Neural cell (in vitro differentiated cells): ENCODE results near the gene CPSF6. TPM values are rescaled to one million over a fixed set of nuclear protein-coding genes. Genes with fewer than 3 reads are reported as not detected.

Experiments used
- H2AFZ ChIP-seq: fragments of 200-600, 300-800 bp; sonication (generic), shearing (Covaris generic); 2 replicates; pipeline ENCODE4 v1.6.0; 2014; ENCODE audit warnings: low read depth, mild to moderate bottlenecking, antibody characterized with exemption, low read length, moderate library complexity
- H3F3A ChIP-seq: fragments of 200-600 bp; shearing (Covaris generic); 2 replicates; pipeline ENCODE4 v1.6.1; 2016; ENCODE audit warnings: mild to moderate bottlenecking, moderate library complexity, mixed read lengths, antibody characterized with exemption, low read length; ENCODE audit not compliant: insufficient read depth, poor library complexity, severe bottlenecking
- H3K27ac ChIP-seq: fragments of 200-600, 300-800 bp; sonication (generic), shearing (Covaris generic); 2 replicates; pipeline ENCODE4 v1.5.1; 2014; ENCODE audit warnings: mild to moderate bottlenecking, low read length, moderate library complexity
- H3K27me3 ChIP-seq: fragments of 300-800, 200-600 bp; sonication (generic), shearing (Covaris generic); 2 replicates; pipeline ENCODE4 v1.6.0; 2014; ENCODE audit warnings: mild to moderate bottlenecking, low read depth, low read length, moderate library complexity; ENCODE audit not compliant: insufficient read depth
- H3K36me3 ChIP-seq: fragments of 300-800, 200-600 bp; sonication (generic), shearing (Covaris generic); 2 replicates; pipeline ENCODE4 v1.5.1; 2014; ENCODE audit warnings: mild to moderate bottlenecking, antibody characterized with exemption, low read length, moderate library complexity; ENCODE audit not compliant: insufficient read depth
- H3K4me2 ChIP-seq: fragments of 300-800, 200-600 bp; sonication (generic), shearing (Covaris generic); 2 replicates; pipeline ENCODE4 v1.6.0; 2014; ENCODE audit warnings: mild to moderate bottlenecking, low read length
- H3K4me3 ChIP-seq: fragments of 300-800, 200-600 bp; sonication (generic), shearing (Covaris generic); 2 replicates; pipeline ENCODE4 v1.5.1; 2014; ENCODE audit warnings: mild to moderate bottlenecking, low read length, moderate library complexity
- H3K79me2 ChIP-seq: fragments of 200-600 bp; shearing (Covaris generic); replicated peaks from 2 replicates; pipeline ENCODE4 v1.6.0; 2014; ENCODE audit warnings: mild to moderate bottlenecking, low read length, moderate library complexity; ENCODE audit not compliant: insufficient read depth
- H3K9ac ChIP-seq: fragments of 300-800, 200-600 bp; sonication (generic), shearing (Covaris generic); 2 replicates; pipeline ENCODE4 v1.6.1; 2016; ENCODE audit warnings: mild to moderate bottlenecking, low read length, mixed read lengths
- H3K9me2 ChIP-seq: fragments of 200-600 bp; shearing (Covaris generic); 2 replicates; pipeline ENCODE4 v1.6.1; 2016; ENCODE audit warnings: mild to moderate bottlenecking, low read length, mixed read lengths; ENCODE audit not compliant: insufficient read depth
- H3K9me3 ChIP-seq: fragments of 200-600, 300-800 bp; sonication (generic), shearing (Covaris generic); 2 replicates; pipeline ENCODE4 v1.6.1; 2016; ENCODE audit warnings: mild to moderate bottlenecking, mixed run types, low read length, moderate library complexity, mixed read lengths
- H4K20me1 ChIP-seq: fragments of 200-600 bp; shearing (Covaris generic); 2 replicates; pipeline ENCODE4 v1.6.1; 2016; ENCODE audit warnings: mild to moderate bottlenecking, mixed run types; ENCODE audit not compliant: insufficient read depth
- CTCF ChIP-seq: fragments of 450-650 bp; IDR thresholded peaks from 2 replicates; pipeline ENCODE4 v1.5.1; 2014; ENCODE audit warnings: antibody characterized with exemption, mild to moderate bottlenecking, moderate library complexity; ENCODE audit not compliant: poor library complexity, severe bottlenecking
- EP300 ChIP-seq: fragments of 450-650 bp; conservative IDR thresholded peaks from 2 replicates; pipeline ENCODE4 v1.6.1; 2014; ENCODE audit warnings: antibody characterized with exemption, mild to moderate bottlenecking, moderate library complexity; ENCODE audit not compliant: poor library complexity, severe bottlenecking
- EZH2 ChIP-seq: fragments of 200-600, 300-800 bp; shearing (Covaris generic), sonication (generic); IDR thresholded peaks from 2 replicates; pipeline ENCODE4 v1.6.1; 2014; ENCODE audit warnings: antibody characterized with exemption, low read length, borderline replicate concordance, mild to moderate bottlenecking; ENCODE audit not compliant: insufficient read depth, poor library complexity, severe bottlenecking
- MXI1 ChIP-seq: fragments of 450-650 bp; conservative IDR thresholded peaks from 2 replicates; pipeline ENCODE4 v1.6.1; 2014; ENCODE audit warnings: antibody characterized with exemption, mild to moderate bottlenecking; ENCODE audit not compliant: poor library complexity, severe bottlenecking
- POLR2AphosphoS5 ChIP-seq: IDR thresholded peaks from 2 replicates; pipeline ENCODE4 v1.6.1; 2012
- RAD21 ChIP-seq: fragments of 450-650 bp; conservative IDR thresholded peaks from 2 replicates; pipeline ENCODE4 v1.6.1; 2014; ENCODE audit warnings: antibody characterized with exemption, mild to moderate bottlenecking, moderate library complexity
- REST ChIP-seq: IDR thresholded peaks from 2 replicates; pipeline ENCODE4 v1.6.1; 2012; ENCODE audit warnings: borderline replicate concordance
- SMC3 ChIP-seq: fragments of 450-650 bp; conservative IDR thresholded peaks from 2 replicates; pipeline ENCODE4 v1.6.1; 2014; ENCODE audit warnings: antibody characterized with exemption, mild to moderate bottlenecking, moderate library complexity; ENCODE audit not compliant: poor library complexity
- TAF1 ChIP-seq: IDR thresholded peaks from 2 replicates; pipeline ENCODE4 v1.6.1; 2012; ENCODE audit warnings: low read depth
- polyA plus RNA-seq: library from polyadenylated mRNA; depleted of rRNA; stranded (reverse); fragments of >200 nt; gene quantifications from 2 replicates; pipeline ENCODE4 v1.2.3, GENCODE V29; 2014

CPSF6 gene
- polyA plus RNA-seq, 1 donor from 2014 or later: 180 TPM

GRCh38 chr12:69247268-69248018, 8.1 kb downstream of the CPSF6 start:
- H3K9me3 ChIP-seq: no peaks in the 10 kb centered on the region

GRCh38 chr12:69252033-69252432, 12.7 kb downstream of the CPSF6 start:
- H2AFZ ChIP-seq: no peak overlapping the region
- H3K9me2 ChIP-seq: no peaks in the 10 kb centered on the region
- H3K9ac ChIP-seq: no peak overlapping the region
- no peaks in the 10 kb centered on the region for H3K27me3 ChIP-seq
- H3K4me2 ChIP-seq: no peak overlapping the region
- no peaks in the 10 kb centered on the region for H3K9me3 ChIP-seq
- no peaks in the 10 kb centered on the region for H3K36me3 ChIP-seq
- H3F3A ChIP-seq: no peaks in the 10 kb centered on the region
- peaks cover 8% of the 10 kb centered on the region for H4K20me1 ChIP-seq
- no peak overlapping the region for H3K27ac ChIP-seq
- no peak for TF ChIP-seq SMC3
- no peak for TF ChIP-seq RAD21
- TF ChIP-seq CTCF: no peak
- TF ChIP-seq EP300: no peak
- TF ChIP-seq MXI1: no peak
- TF ChIP-seq POLR2AphosphoS5: no peak
- H3K4me3 ChIP-seq: no peak overlapping the region
- peaks cover 97% of the 10 kb centered on the region for H3K79me2 ChIP-seq

More at GRCh38 chr12:69247268-69248018, 8.1 kb downstream of the CPSF6 start:
- H3K9me2 ChIP-seq: no peaks in the 10 kb centered on the region
- H3K4me2 ChIP-seq: no peak overlapping the region
- no peak for TF ChIP-seq TAF1
- no peak for TF ChIP-seq EP300
- TF ChIP-seq SMC3: no peak
- no peak for TF ChIP-seq EZH2
- no peak for TF ChIP-seq REST
- no peak for TF ChIP-seq CTCF
- TF ChIP-seq POLR2AphosphoS5: no peak
- no peak for TF ChIP-seq MXI1
- TF ChIP-seq RAD21: no peak
- no peak overlapping the region for H2AFZ ChIP-seq
- H3K4me3 ChIP-seq: peak overlapping the region; percentile 10
- H3K27me3 ChIP-seq: no peaks in the 10 kb centered on the region
- H3F3A ChIP-seq: no peaks in the 10 kb centered on the region
- no peaks in the 10 kb centered on the region for H3K36me3 ChIP-seq
- no peak overlapping the region for H3K27ac ChIP-seq
- peaks cover 100% of the 10 kb centered on the region for H3K79me2 ChIP-seq
- no peak overlapping the region for H3K9ac ChIP-seq
- peaks cover 25% of the 10 kb centered on the region for H4K20me1 ChIP-seq
